Stimulated activated CD4-positive, alpha-beta T cell treated with anti-CD3 and anti-CD28 coated beads, Interleukin-15, amount 100 ng/mL, for 1 hour (primary cell): Measurements from ENCODE around the gene MEAK7.

Source experiments
- DNase-seq, 2 donors: peaks; one replicate each; pipeline ENCODE4 v3.0.0-alpha.2; 2020; ENCODE audit warnings: low read depth in 1 of 2, low spot score in 1 of 2

The MEAK7 gene

GRCh38 chr16:84513123-84513522 lies 8.7 kb upstream of the MEAK7 start:
- no peak for DNase-seq

GRCh38 chr16:84511831-84512230 lies 7.4 kb upstream of the MEAK7 start:
- no peak for DNase-seq

- DNase-seq = peak; percentile 68 to 73
Measured at GRCh38 chr16:84511180-84511800, 6.8 kb upstream of the MEAK7 start.

- no peak for DNase-seq
Measured at GRCh38 chr16:84509032-84509950, 4.8 kb upstream of the MEAK7 start.

GRCh38 chr16:84508502-84508901 lies 4.0 kb upstream of the MEAK7 start:
- no peak for DNase-seq

- DNase-seq = no peak
Measured at GRCh38 chr16:84507011-84507982, 2.8 kb upstream of the MEAK7 start.

GRCh38 chr16:84505249-84506187 lies 1.1 kb upstream of the MEAK7 start:
- DNase-seq = no peak

GRCh38 chr16:84503751-84504395 lies 586 bp downstream of the MEAK7 start:
- DNase-seq = no peak

- no peak for DNase-seq
Measured at GRCh38 chr16:84502581-84502980, 1.9 kb downstream of the MEAK7 start.

GRCh38 chr16:84502075-84502474 lies 2.4 kb downstream of the MEAK7 start:
- no peak for DNase-seq

- no peak for DNase-seq
Measured at GRCh38 chr16:84501077-84501735, 3.3 kb downstream of the MEAK7 start.

- no peak for DNase-seq
Measured at GRCh38 chr16:84500531-84500930, 3.9 kb downstream of the MEAK7 start.

- DNase-seq = no peak
Measured at GRCh38 chr16:84499638-84500037, 4.8 kb downstream of the MEAK7 start.

- no peak for DNase-seq
Measured at GRCh38 chr16:84498859-84499620, 5.4 kb downstream of the MEAK7 start.

GRCh38 chr16:84498223-84498610 lies 6.2 kb downstream of the MEAK7 start:
- no peak for DNase-seq

GRCh38 chr16:84497418-84498222 lies 6.8 kb downstream of the MEAK7 start:
- DNase-seq = no peak

- DNase-seq = no peak
Measured at GRCh38 chr16:84496991-84497390, 7.5 kb downstream of the MEAK7 start.

- no peak for DNase-seq
Measured at GRCh38 chr16:84495506-84495905, 9.0 kb downstream of the MEAK7 start.
